RWPE1 (cell line): Measurements from ENCODE around the gene CSN2.

Source experiments
- CTCF ChIA-PET: fragments of 350-600 bp; sonication (Branson Sonifier 250); formaldehyde crosslinking; extraction: SDS; loops from one replicate; lab custom pipeline; 2021; lab: Yijun Ruan, JAX
- POLR2A ChIA-PET: fragments of 400-600 bp; formaldehyde crosslinking; extraction: SDS; loops from one replicate; lab custom pipeline; 2020; ENCODE audit warnings: antibody characterized with exemption; ENCODE audit not compliant: low non-redundant PET; lab: Yijun Ruan, JAX
- DNase-seq: peaks from one replicate; pipeline ENCODE4 v3.0.0; 2012; ENCODE audit warnings: low spot score
- H3K27ac ChIP-seq: fragments of 450-650 bp; 2 replicates; pipeline ENCODE4 v1.5.1; 2017
- CTCF ChIP-seq: fragments of 450-650 bp; conservative IDR thresholded peaks from 2 replicates; pipeline ENCODE4 v1.5.1; 2017; ENCODE audit warnings: low read depth, mild to moderate bottlenecking

The CSN2 gene

DNA sequence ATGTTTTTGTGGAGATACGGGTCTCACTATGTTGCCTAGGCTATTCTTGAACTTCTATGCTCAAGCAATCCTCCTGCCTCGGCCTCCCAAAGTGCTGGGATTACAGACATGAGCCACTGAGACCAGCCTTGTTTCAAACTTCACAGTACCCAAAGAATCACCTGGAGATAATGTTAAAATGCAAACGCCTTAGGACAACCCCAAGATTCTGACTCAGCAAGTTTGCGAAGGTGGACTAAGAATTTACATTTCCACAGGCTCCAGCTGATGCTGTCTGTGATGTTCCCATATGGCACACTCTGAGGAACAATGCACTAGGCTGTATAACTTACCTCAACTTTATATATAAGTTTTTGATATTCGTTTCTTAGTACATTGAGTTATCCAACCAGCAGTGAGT is 29.3 kb upstream of the CSN2 start:
- no peak overlapping the region for H3K27ac ChIP-seq
- ChIA-PET CTCF (no interaction called here), POLR2A (no interaction called here)
- DNase-seq: no peak
- no peak for TF ChIP-seq CTCF

- ChIA-PET CTCF (interaction anchor here (0.7 kb wide), 1 partner anchor 30 kb away, joined by 3 read pairs; no protein-coding TSS in a partner anchor), POLR2A (no interaction called here)
- DNase-seq: no peak
- TF ChIP-seq CTCF: no peak
- H3K27ac ChIP-seq: no peak overlapping the region
These were observed 25.5 kb upstream of the CSN2 start for GRCh38 chr4:69991016-69991415.

DNA sequence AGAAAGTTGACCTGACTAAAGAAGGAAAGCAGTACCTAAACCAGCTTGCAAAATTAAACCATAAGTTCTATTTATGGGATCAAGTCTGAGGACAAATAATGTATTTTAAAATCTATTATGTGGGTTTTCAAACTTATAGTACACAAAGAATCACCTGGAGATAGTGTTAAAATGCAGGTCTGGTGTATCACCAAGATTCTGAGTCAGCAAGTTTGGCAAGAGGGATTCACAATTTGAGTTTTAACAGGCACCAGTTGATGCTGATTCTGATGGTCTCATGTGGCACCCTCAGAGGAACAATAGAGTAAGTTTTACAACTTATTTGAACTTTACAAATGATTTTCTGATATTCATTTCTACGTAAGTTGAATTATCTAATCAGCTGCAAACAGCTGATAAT is 21.1 kb upstream of the CSN2 start:
- ChIA-PET CTCF (no interaction called here), POLR2A (no interaction called here)
- no peak for TF ChIP-seq CTCF
- H3K27ac ChIP-seq: no peak overlapping the region
- DNase-seq: no peak

- no peak for TF ChIP-seq CTCF
- CTCF ChIA-PET: no interaction called here
- no peak overlapping the region for H3K27ac ChIP-seq
These were observed 18.5 kb upstream of the CSN2 start for GRCh38 chr4:69984030-69984443.

GRCh38 chr4:69977582-69977981 is 12.1 kb upstream of the CSN2 start:
- H3K27ac ChIP-seq: no peak overlapping the region
- ChIA-PET CTCF (no interaction called here), POLR2A (no interaction called here)
- TF ChIP-seq CTCF: no peak
- no peak for DNase-seq

More at GRCh38 chr4:69984030-69984443, 18.5 kb upstream of the CSN2 start:
- peak; percentile 9 for DNase-seq
- POLR2A ChIA-PET: no interaction called here

- CTCF ChIA-PET: interaction anchor here (0.5 kb wide), 1 partner anchor 59 kb away, joined by 3 read pairs; no protein-coding TSS in a partner anchor
- POLR2A ChIA-PET: no interaction called here
- TF ChIP-seq CTCF: no peak
- DNase-seq: no peak
- H3K27ac ChIP-seq: no peak overlapping the region
These were observed 9.1 kb upstream of the CSN2 start for GRCh38 chr4:69974631-69975030.

- POLR2A ChIA-PET: no interaction called here
- no peak overlapping the region for H3K27ac ChIP-seq
- DNase-seq: no peak
- CTCF ChIA-PET: no interaction called here
- TF ChIP-seq CTCF: no peak
These were observed 4.5 kb upstream of the CSN2 start for GRCh38 chr4:69970071-69970470.
